ENCODE results near the gene KCND3. TPM values are rescaled to one million over a fixed set of nuclear protein-coding genes. Genes with fewer than 3 reads are reported as not detected.

The KCND3 gene
- total RNA-seq, 1 donor from 2014 or later = 0.43 TPM

GRCh38 chr1:111992476-111992875 is 3.0 kb upstream of the KCND3 start:
- Histone ChIP-seq H3K27ac (ENCODE audit: low read depth, low read length) (no peak overlapping the region), H3K9me3 (ENCODE audit: insufficient read depth, low read depth, low read length) (no peaks in the 10 kb centered on the region), H3K36me3 (ENCODE audit: insufficient read depth, low read length) (no peaks in the 10 kb centered on the region), H2AFZ (ENCODE audit: low read depth, low read length) (no peak overlapping the region), H3K79me2 (ENCODE audit: insufficient read depth, low read length) (no peaks in the 10 kb centered on the region), H3K4me1 (ENCODE audit: insufficient read depth, low read length) (peaks cover 6% of the 10 kb centered on the region), H3K27me3 (ENCODE audit: insufficient read depth, low read length) (peaks cover 46% of the 10 kb centered on the region), H4K20me1 (ENCODE audit: insufficient read depth, low read length) (no peaks in the 10 kb centered on the region), H3K9ac (ENCODE audit: low read length) (no peak overlapping the region), H3K4me2 (ENCODE audit: low read length) (no peak overlapping the region), H3K4me3 (ENCODE audit: insufficient read depth, low read depth, low read length) (no peak overlapping the region)
- DNase-seq (ENCODE audit: low read depth) (no peak), FAIRE-seq (no peak)
- Mint-ChIP-seq H3K9me3 (ENCODE audit: unreplicated experiment) (peaks cover 3% of the 10 kb centered on the region), H3K27me3 (ENCODE audit: low read depth, unreplicated experiment) (peaks cover 79% of the 10 kb centered on the region), H3K4me3 (ENCODE audit: unreplicated experiment) (no peak overlapping the region), H3K36me3 (ENCODE audit: low read depth, unreplicated experiment) (no peaks in the 10 kb centered on the region), H3K27ac (ENCODE audit: unreplicated experiment) (no peak overlapping the region), H3K4me1 (ENCODE audit: low read depth, unreplicated experiment) (peaks cover 5% of the 10 kb centered on the region)
- TF ChIP-seq CTCF (IDR thresholded peaks at IDR 0.05; ENCODE audit: insufficient read depth, low read depth, low read length) (no peak), EZH2 (IDR thresholded peaks at IDR 0.05; ENCODE audit: insufficient read depth, low read length) (no peak)

DNA sequence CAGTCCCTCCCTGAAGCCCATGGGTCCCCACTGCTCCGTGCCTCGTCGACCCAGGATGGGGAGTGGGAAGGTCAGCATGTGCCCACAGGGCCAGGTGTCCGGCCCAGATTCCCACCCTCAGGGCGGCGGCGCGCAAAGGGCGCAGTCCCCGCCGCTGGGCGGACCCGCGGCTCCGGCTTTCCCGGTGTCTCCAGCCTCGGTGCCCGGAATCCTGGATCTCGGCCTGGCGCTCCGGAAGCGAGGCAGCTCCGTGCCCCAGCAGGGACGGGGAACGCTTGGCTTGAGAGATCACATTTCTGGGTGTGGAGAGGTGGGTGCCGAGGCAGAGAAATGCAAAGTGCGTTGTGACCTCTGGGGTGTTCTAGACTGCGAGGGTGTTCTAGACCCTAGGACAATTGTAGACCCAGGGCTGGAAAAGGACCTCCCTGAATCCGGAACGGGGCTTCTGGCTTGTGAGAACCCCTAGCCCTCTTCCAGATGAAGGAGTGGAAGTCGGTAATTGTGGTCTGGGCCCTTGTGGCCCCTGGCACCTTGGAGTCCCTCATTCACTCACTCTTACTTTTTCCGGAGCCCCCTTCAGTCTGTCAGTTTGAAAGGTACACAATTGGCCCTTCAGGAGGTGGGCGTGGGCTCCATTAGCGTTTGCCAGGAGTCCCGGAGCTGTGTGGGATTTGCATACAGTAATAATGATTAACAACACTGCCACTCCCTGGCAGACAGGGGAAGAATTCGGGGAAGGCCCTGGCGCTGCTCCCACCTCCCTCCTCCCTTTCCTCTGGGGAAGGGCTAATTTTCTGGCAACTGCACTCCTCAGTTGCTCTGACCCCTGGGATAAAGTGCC is 1.6 kb upstream of the KCND3 start:
- no peaks in the 10 kb centered on the region for H3K79me2 ChIP-seq (ENCODE audit: insufficient read depth, low read length)
- H3K4me3 ChIP-seq (ENCODE audit: insufficient read depth, low read depth, low read length) = no peak overlapping the region
- peak; percentile 16 for TF ChIP-seq CTCF (IDR thresholded peaks at IDR 0.05; ENCODE audit: insufficient read depth, low read depth, low read length)
- TF ChIP-seq EZH2 (IDR thresholded peaks at IDR 0.05; ENCODE audit: insufficient read depth, low read length) = no peak
- H3K4me3 Mint-ChIP-seq (ENCODE audit: unreplicated experiment) = peak overlapping the region; percentile 85
- H3K27me3 Mint-ChIP-seq (ENCODE audit: low read depth, unreplicated experiment) = peaks cover 88% of the 10 kb centered on the region
- H2AFZ ChIP-seq (ENCODE audit: low read depth, low read length) = peak overlapping the region; percentile 62
- H3K9ac ChIP-seq (ENCODE audit: low read length) = no peak overlapping the region
- H3K9me3 ChIP-seq (ENCODE audit: insufficient read depth, low read depth, low read length) = no peaks in the 10 kb centered on the region
- H3K4me1 Mint-ChIP-seq (ENCODE audit: low read depth, unreplicated experiment) = peaks cover 5% of the 10 kb centered on the region
- FAIRE-seq = no peak
- H3K9me3 Mint-ChIP-seq (ENCODE audit: unreplicated experiment) = peaks cover 3% of the 10 kb centered on the region
- H3K27me3 ChIP-seq (ENCODE audit: insufficient read depth, low read length) = peaks cover 51% of the 10 kb centered on the region
- no peaks in the 10 kb centered on the region for H3K36me3 Mint-ChIP-seq (ENCODE audit: low read depth, unreplicated experiment)
- H4K20me1 ChIP-seq (ENCODE audit: insufficient read depth, low read length) = no peaks in the 10 kb centered on the region
- H3K27ac Mint-ChIP-seq (ENCODE audit: unreplicated experiment) = no peak overlapping the region
- H3K36me3 ChIP-seq (ENCODE audit: insufficient read depth, low read length) = no peaks in the 10 kb centered on the region
- H3K4me1 ChIP-seq (ENCODE audit: insufficient read depth, low read length) = peaks cover 6% of the 10 kb centered on the region
- peak overlapping the region; percentile 86 for H3K4me2 ChIP-seq (ENCODE audit: low read length)
- DNase-seq (ENCODE audit: low read depth) = no peak
- H3K27ac ChIP-seq (ENCODE audit: low read depth, low read length) = no peak overlapping the region

All from astrocyte (in vitro differentiated cells and primary cell).